MM.1S (cell line): ENCODE measurements around the gene LLPH.
"Not testable (repeated sequence)": the region's sequence is repeated elsewhere in the genome, so short reads cannot be mapped to it uniquely, and the experiment has no call there.

Experiments
- DNase-seq: peaks from one replicate; pipeline ENCODE4 v3.0.0-alpha.2; 2015
- H2AFZ ChIP-seq: fragments of 300-600 bp; sonication (generic); 2 replicates; pipeline ENCODE4 v1.6.0; 2016; ENCODE audit warnings: antibody characterized with exemption, low read length
- H3F3A ChIP-seq: fragments of 300-600 bp; sonication (generic); 2 replicates; pipeline ENCODE4 v1.6.1; 2016; ENCODE audit warnings: mild to moderate bottlenecking, antibody characterized with exemption, low read length, moderate library complexity, mixed read lengths; ENCODE audit not compliant: insufficient read depth
- H3K27ac ChIP-seq: fragments of 300-600 bp; sonication (generic); 2 replicates; pipeline ENCODE4 v1.5.1; 2016; ENCODE audit warnings: mild to moderate bottlenecking, low read length
- H3K27me3 ChIP-seq: fragments of 300-600 bp; sonication (generic); replicated peaks from 2 replicates; pipeline ENCODE4 v1.6.0; 2016; ENCODE audit warnings: low read length; ENCODE audit not compliant: insufficient read depth
- H3K36me3 ChIP-seq: fragments of 300-600 bp; sonication (generic); replicated peaks from 2 replicates; pipeline ENCODE4 v1.6.1; 2016; ENCODE audit warnings: mild to moderate bottlenecking, low read length, mixed read lengths; ENCODE audit not compliant: insufficient read depth
- H3K4me1 ChIP-seq: fragments of 300-600 bp; sonication (generic); 2 replicates; pipeline ENCODE4 v1.6.1; 2016; ENCODE audit warnings: low read length, mixed read lengths
- H3K4me2 ChIP-seq: fragments of 300-600 bp; sonication (generic); 2 replicates; pipeline ENCODE4 v1.6.0; 2016; ENCODE audit warnings: low read depth, low read length
- H3K4me3 ChIP-seq: fragments of 300-600 bp; sonication (generic); 2 replicates; pipeline ENCODE4 v1.5.1; 2016; ENCODE audit warnings: low read length, mixed read lengths
- H3K79me2 ChIP-seq: fragments of 300-600 bp; sonication (generic); 2 replicates; pipeline ENCODE4 v1.6.1; 2016; ENCODE audit warnings: mixed run types, low read length, mixed read lengths
- H3K9ac ChIP-seq: fragments of 300-600 bp; sonication (generic); 2 replicates; pipeline ENCODE4 v1.6.1; 2016; ENCODE audit warnings: low read length, mixed read lengths
- H3K9me2 ChIP-seq: fragments of 300-600 bp; sonication (generic); replicated peaks from 2 replicates; pipeline ENCODE4 v1.6.1; 2016; ENCODE audit warnings: mild to moderate bottlenecking, low read length, mixed read lengths; ENCODE audit not compliant: insufficient read depth
- H3K9me3 ChIP-seq: fragments of 300-600 bp; sonication (generic); replicated peaks from 2 replicates; pipeline ENCODE4 v1.6.1; 2016; ENCODE audit warnings: mild to moderate bottlenecking, low read length, mixed read lengths; ENCODE audit not compliant: insufficient read depth
- H4K20me1 ChIP-seq: fragments of 300-600 bp; sonication (generic); 2 replicates; pipeline ENCODE4 v1.6.1; 2016; ENCODE audit warnings: mild to moderate bottlenecking, low read length, moderate library complexity, mixed read lengths; ENCODE audit not compliant: insufficient read depth
- EZH2 ChIP-seq: fragments of 300-600 bp; sonication (generic); optimal IDR thresholded peaks from 2 replicates; pipeline ENCODE3; 2017; ENCODE audit warnings: low read depth, mild to moderate bottlenecking, antibody characterized with exemption, low read length, mixed read lengths
- EZH2phosphoT487 ChIP-seq: fragments of 300-600 bp; sonication (generic); IDR thresholded peaks from 2 replicates; pipeline ENCODE4 v1.6.1; 2018; ENCODE audit warnings: antibody characterized with exemption, low read length
- TF ChIP-seq, protein P1 (sequence below): fragments of 300-600 bp; sonication (generic); IDR thresholded peaks from 2 replicates; pipeline ENCODE4 v1.5.1; 2016; ENCODE audit warnings: antibody characterized with exemption, low read length, mixed read lengths

The LLPH gene

DNA sequence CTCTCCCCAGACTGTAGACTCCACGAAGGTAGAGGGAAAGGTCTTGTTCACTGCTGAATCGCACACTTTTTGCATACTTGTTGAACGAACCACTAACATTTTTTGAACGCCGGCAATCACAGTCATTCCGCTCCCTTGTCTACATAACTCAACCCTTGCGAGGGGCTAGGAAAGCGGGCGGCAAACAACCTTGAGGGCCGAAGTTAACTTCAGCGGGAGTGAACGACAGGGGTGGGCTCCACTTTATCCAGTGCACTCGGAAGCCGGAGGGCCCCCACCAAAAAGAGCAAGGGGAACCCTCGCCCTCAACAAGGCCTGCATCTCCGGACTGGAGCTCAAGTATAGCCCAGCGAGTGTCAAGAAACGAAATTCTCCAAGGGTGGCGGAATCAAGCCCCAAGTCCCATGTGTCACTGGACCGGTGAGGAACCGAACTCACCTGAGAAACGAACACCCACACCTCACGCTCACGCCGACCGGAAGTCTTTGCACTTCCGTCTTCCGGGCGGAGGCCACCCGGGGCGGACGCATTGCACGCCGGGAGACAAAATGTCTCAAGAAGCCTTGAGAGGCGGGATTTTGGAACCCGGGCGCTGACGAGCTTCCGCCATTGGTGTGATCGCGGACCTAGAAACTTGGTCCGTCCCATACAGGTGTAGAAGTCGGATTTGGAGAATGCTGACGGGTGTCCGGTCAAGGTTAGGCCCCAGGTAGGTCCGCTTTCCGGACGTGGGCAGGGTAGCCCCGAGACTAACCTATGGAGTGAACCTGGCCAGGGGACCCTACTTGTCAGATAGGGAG is at the start of gene LLPH:
Gene LLPH, minus strand, starts transcription at position 484 of the 800 bp plus-strand sequence. CDS start 1,644 bp downstream, outside the sequence.
- no peaks in the 10 kb centered on the region for H3K9me3 ChIP-seq
- H3K9me2 ChIP-seq: no peaks in the 10 kb centered on the region
- peaks cover 66% of the 10 kb centered on the region for H3K79me2 ChIP-seq
- 0 out of 2 replicates have a peak, but pooled peaks cover 16% of the 10 kb centered on the region for H3F3A ChIP-seq
- H2AFZ ChIP-seq: peak within 1 kb of the TSS; percentile 90
- no peak for TF ChIP-seq EZH2phosphoT487
- no peak for TF ChIP-seq EZH2
- TF ChIP-seq, protein P1, sequence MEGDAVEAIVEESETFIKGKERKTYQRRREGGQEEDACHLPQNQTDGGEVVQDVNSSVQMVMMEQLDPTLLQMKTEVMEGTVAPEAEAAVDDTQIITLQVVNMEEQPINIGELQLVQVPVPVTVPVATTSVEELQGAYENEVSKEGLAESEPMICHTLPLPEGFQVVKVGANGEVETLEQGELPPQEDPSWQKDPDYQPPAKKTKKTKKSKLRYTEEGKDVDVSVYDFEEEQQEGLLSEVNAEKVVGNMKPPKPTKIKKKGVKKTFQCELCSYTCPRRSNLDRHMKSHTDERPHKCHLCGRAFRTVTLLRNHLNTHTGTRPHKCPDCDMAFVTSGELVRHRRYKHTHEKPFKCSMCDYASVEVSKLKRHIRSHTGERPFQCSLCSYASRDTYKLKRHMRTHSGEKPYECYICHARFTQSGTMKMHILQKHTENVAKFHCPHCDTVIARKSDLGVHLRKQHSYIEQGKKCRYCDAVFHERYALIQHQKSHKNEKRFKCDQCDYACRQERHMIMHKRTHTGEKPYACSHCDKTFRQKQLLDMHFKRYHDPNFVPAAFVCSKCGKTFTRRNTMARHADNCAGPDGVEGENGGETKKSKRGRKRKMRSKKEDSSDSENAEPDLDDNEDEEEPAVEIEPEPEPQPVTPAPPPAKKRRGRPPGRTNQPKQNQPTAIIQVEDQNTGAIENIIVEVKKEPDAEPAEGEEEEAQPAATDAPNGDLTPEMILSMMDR: no peak
- peak within 1 kb of the TSS; percentile 88 for H3K9ac ChIP-seq
- peak within 1 kb of the TSS; percentile 84 for H3K4me3 ChIP-seq
- H3K4me2 ChIP-seq: peak within 1 kb of the TSS; percentile 81
- H3K4me1 ChIP-seq: peaks cover 12% of the 10 kb centered on the region
- H3K27me3 ChIP-seq: no peaks in the 10 kb centered on the region
- peak; percentile 98 for DNase-seq
- peak within 1 kb of the TSS; percentile 81 for H3K27ac ChIP-seq
- H4K20me1 ChIP-seq: no peaks in the 10 kb centered on the region
- H3K36me3 ChIP-seq: peaks cover 11% of the 10 kb centered on the region

DNA sequence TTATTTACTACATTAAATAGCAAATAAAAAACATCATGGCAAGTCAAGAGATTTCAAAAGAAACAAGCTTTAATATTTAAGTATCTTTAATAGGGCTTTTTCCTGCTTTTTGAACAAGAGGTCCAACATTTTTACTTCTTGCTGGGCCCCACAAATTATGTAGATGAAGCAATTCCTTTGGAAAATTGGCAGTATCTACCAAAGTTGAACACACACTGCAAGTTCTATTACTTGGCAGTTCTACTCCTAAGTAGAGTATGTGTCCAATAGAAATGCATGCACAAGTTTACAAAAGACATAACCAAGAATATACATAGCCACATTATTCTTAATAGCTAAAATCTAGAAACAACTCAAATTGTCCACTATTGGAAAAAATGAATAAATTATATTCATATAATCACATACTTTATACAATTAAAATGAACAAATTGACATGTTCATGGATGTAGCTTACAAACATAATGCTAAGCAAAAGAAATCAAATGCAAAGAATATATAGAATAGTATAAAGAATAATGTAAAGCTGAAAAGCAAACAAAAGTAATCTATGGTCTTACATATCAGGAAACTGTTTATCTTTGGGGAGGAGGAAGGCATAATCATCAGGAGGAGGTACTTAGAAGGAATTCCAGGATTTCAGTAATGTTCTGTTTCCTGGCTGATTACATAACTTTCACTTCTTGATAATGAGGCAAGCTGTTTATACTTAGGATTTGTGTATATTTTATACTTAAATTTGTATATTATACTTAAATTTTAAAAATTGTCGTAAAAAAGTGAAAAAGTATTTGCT is 45.8 kb upstream of the LLPH start:
- no peaks in the 10 kb centered on the region for H3K4me1 ChIP-seq
- H3K79me2 ChIP-seq: no peaks in the 10 kb centered on the region
- no peak overlapping the region for H3K4me2 ChIP-seq
- DNase-seq: no peak
- H3K27ac ChIP-seq: no peak overlapping the region
- H3K9ac ChIP-seq: no peak overlapping the region
- no peak overlapping the region for H2AFZ ChIP-seq
- no peaks in the 10 kb centered on the region for H3K9me3 ChIP-seq
- H3K27me3 ChIP-seq: no peaks in the 10 kb centered on the region
- TF ChIP-seq EZH2phosphoT487 (no peak), EZH2 (no peak)
- TF ChIP-seq, protein P1: no peak
- no peak overlapping the region for H3K4me3 ChIP-seq
- no peaks in the 10 kb centered on the region for H3K36me3 ChIP-seq
- no peaks in the 10 kb centered on the region; the same call in 1 of the 2 replicates for H4K20me1 ChIP-seq
- no peaks in the 10 kb centered on the region; the same call in 1 of the 2 replicates for H3F3A ChIP-seq
- no peaks in the 10 kb centered on the region for H3K9me2 ChIP-seq

- H3K79me2 ChIP-seq, H2AFZ ChIP-seq, H3K4me1 ChIP-seq, H3K27me3 ChIP-seq, H3K4me2 ChIP-seq, DNase-seq, H3K36me3 ChIP-seq, H3K9me3 ChIP-seq, H3F3A ChIP-seq, H3K27ac ChIP-seq, H3K9ac ChIP-seq, H4K20me1 ChIP-seq, H3K4me3 ChIP-seq, H3K9me2 ChIP-seq: not testable (repeated sequence)
These were observed 44.1 kb upstream of the LLPH start for GRCh38 chr12:66174391-66175325.
